Liver (tissue), 3 donors: Measurements from ENCODE around the gene GMCL1.

Source experiments
- EGR1 ChIP-seq, 2 donors: IDR thresholded peaks; 2 replicates each; pipeline ENCODE4 v1.6.1; 2016 to 2018; ENCODE audit warnings: antibody characterized with exemption in 2 of 2, low read depth in 2 of 2
- GABPA ChIP-seq, 2 donors: IDR thresholded peaks in 1 of 2; conservative IDR thresholded peaks in 1 of 2; 2 replicates each; pipeline ENCODE4 v1.6.1; 2016; ENCODE audit warnings: antibody characterized with exemption in 2 of 2, mild to moderate bottlenecking in 1 of 2, moderate library complexity in 1 of 2
- HNF4G ChIP-seq: IDR thresholded peaks from 2 replicates; pipeline ENCODE4 v1.6.1; 2016; ENCODE audit warnings: antibody characterized with exemption
- JUND ChIP-seq, 2 donors: IDR thresholded peaks; 2 replicates each; pipeline ENCODE4 v1.6.1; 2016; ENCODE audit warnings: antibody characterized with exemption in 2 of 2
- NR2F2 ChIP-seq: IDR thresholded peaks from 2 replicates; pipeline ENCODE4 v1.6.1; 2016; ENCODE audit warnings: antibody characterized with exemption
- SP1 ChIP-seq: IDR thresholded peaks from 2 replicates; pipeline ENCODE4 v1.6.1; 2018; ENCODE audit warnings: antibody characterized with exemption, mild to moderate bottlenecking
- TAF1 ChIP-seq: conservative IDR thresholded peaks from 2 replicates; pipeline ENCODE4 v1.6.1; 2016; ENCODE audit warnings: antibody characterized with exemption, mild to moderate bottlenecking
- YY1 ChIP-seq: IDR thresholded peaks from 2 replicates; pipeline ENCODE4 v1.6.1; 2016; ENCODE audit warnings: antibody characterized with exemption, mild to moderate bottlenecking
- TF ChIP-seq, protein P1 (sequence below): fragments of 150-350 bp; IDR thresholded peaks from 2 replicates; pipeline ENCODE4 v1.5.1; 2017; ENCODE audit warnings: improper control_type of control experiment, low read depth, low read length; ENCODE audit not compliant: missing input control
- TF ChIP-seq, protein P2 (sequence below): IDR thresholded peaks from 2 replicates; pipeline ENCODE4 v1.6.1; 2016; ENCODE audit warnings: antibody characterized with exemption
- TF ChIP-seq, protein P3 (sequence below): IDR thresholded peaks from 2 replicates; pipeline ENCODE4 v1.6.1; 2016; ENCODE audit warnings: antibody characterized with exemption
- TF ChIP-seq, protein P4 (sequence below): IDR thresholded peaks from 2 replicates; pipeline ENCODE4 v1.6.1; 2016; ENCODE audit warnings: antibody characterized with exemption, mild to moderate bottlenecking
- donor health status: healthy.
- donor health status: healthy.

DNA sequence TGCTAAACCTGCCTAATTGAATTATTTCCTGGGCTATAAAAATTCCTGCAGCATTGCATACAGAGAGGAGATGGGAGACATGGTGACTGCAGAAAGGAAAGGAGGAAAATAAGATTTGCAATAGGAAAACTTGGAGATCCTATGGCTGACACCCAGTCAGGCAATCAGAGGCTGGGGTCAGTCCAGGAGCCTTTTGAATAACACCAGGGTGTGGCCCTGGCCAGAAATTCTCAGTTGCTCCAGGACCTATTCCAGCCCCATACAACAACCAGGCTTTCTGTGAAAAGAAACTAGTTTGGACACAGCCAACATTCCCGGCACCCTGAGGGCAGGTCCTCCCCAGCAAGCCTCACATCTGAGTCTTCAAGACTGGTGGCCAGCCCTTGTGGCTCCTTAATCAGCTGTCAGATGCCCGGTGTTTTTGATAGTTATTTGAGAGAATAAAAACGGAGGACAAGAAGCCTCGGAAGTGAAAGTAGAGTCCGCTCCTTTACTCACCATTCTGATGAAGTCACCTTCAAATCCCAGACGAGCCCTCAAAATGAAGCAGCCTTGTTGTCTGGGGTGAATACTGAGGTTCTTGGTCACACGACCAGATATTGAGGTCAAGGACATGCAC, 31.1 kb upstream of the GMCL1 start:
- TF ChIP-seq, protein P1, sequence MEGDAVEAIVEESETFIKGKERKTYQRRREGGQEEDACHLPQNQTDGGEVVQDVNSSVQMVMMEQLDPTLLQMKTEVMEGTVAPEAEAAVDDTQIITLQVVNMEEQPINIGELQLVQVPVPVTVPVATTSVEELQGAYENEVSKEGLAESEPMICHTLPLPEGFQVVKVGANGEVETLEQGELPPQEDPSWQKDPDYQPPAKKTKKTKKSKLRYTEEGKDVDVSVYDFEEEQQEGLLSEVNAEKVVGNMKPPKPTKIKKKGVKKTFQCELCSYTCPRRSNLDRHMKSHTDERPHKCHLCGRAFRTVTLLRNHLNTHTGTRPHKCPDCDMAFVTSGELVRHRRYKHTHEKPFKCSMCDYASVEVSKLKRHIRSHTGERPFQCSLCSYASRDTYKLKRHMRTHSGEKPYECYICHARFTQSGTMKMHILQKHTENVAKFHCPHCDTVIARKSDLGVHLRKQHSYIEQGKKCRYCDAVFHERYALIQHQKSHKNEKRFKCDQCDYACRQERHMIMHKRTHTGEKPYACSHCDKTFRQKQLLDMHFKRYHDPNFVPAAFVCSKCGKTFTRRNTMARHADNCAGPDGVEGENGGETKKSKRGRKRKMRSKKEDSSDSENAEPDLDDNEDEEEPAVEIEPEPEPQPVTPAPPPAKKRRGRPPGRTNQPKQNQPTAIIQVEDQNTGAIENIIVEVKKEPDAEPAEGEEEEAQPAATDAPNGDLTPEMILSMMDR, result no peak
- TF ChIP-seq, protein P2, sequence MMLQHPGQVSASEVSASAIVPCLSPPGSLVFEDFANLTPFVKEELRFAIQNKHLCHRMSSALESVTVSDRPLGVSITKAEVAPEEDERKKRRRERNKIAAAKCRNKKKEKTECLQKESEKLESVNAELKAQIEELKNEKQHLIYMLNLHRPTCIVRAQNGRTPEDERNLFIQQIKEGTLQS, result no peak
- no peak for TF ChIP-seq EGR1 (IDR thresholded peaks at IDR 0.05; ENCODE audit: low read depth in 2 of 2)
- no peak for TF ChIP-seq TAF1
- TF ChIP-seq SP1, result no peak
- TF ChIP-seq JUND (IDR thresholded peaks at IDR 0.05), result no peak
- TF ChIP-seq, protein P3, sequence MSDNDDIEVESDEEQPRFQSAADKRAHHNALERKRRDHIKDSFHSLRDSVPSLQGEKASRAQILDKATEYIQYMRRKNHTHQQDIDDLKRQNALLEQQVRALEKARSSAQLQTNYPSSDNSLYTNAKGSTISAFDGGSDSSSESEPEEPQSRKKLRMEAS, result no peak
- TF ChIP-seq YY1, result no peak
- no peak for TF ChIP-seq HNF4G
- TF ChIP-seq, protein P4, sequence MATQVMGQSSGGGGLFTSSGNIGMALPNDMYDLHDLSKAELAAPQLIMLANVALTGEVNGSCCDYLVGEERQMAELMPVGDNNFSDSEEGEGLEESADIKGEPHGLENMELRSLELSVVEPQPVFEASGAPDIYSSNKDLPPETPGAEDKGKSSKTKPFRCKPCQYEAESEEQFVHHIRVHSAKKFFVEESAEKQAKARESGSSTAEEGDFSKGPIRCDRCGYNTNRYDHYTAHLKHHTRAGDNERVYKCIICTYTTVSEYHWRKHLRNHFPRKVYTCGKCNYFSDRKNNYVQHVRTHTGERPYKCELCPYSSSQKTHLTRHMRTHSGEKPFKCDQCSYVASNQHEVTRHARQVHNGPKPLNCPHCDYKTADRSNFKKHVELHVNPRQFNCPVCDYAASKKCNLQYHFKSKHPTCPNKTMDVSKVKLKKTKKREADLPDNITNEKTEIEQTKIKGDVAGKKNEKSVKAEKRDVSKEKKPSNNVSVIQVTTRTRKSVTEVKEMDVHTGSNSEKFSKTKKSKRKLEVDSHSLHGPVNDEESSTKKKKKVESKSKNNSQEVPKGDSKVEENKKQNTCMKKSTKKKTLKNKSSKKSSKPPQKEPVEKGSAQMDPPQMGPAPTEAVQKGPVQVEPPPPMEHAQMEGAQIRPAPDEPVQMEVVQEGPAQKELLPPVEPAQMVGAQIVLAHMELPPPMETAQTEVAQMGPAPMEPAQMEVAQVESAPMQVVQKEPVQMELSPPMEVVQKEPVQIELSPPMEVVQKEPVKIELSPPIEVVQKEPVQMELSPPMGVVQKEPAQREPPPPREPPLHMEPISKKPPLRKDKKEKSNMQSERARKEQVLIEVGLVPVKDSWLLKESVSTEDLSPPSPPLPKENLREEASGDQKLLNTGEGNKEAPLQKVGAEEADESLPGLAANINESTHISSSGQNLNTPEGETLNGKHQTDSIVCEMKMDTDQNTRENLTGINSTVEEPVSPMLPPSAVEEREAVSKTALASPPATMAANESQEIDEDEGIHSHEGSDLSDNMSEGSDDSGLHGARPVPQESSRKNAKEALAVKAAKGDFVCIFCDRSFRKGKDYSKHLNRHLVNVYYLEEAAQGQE, result no peak
- TF ChIP-seq NR2F2, result no peak
- TF ChIP-seq GABPA (IDR thresholded peaks at IDR 0.05 in 1 of 2, conservative IDR thresholded peaks at IDR 0.05 in 1 of 2), result no peak
